ENCODE data around the gene SUFU.

- TF ChIP-seq ELF4 (IDR thresholded peaks at IDR 0.05) (no peak), TARDBP (IDR thresholded peaks at IDR 0.05) (no peak), ARNT (IDR thresholded peaks at IDR 0.05) (no peak)
These were observed 145.4 kb downstream of the SUFU start for GRCh38 chr10:102648889-102649796.
